Suppressor macrophage treated with lipopolysaccharide for 1 hour (primary cell): Measurements from ENCODE around the gene NES.

ENCODE experiments used
- DNase-seq, 3 donors: peaks; one replicate each; pipeline ENCODE4 v3.0.0-alpha.2; 2020 to 2022

NES gene

DNA sequence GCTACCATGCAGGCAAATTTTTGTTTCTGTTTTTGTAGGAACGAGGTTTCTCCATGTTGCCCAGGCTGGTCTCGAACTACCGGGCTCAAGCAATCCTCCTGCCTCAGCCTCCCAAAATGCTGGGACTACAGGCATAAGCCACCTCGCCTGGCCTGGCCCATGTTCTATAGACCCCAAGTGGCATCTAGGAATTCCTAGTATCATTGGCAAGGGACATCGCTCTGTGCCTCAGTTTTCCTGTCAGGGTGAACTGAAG, 14.5 kb downstream of the NES start:
- DNase-seq, result no peak

DNA sequence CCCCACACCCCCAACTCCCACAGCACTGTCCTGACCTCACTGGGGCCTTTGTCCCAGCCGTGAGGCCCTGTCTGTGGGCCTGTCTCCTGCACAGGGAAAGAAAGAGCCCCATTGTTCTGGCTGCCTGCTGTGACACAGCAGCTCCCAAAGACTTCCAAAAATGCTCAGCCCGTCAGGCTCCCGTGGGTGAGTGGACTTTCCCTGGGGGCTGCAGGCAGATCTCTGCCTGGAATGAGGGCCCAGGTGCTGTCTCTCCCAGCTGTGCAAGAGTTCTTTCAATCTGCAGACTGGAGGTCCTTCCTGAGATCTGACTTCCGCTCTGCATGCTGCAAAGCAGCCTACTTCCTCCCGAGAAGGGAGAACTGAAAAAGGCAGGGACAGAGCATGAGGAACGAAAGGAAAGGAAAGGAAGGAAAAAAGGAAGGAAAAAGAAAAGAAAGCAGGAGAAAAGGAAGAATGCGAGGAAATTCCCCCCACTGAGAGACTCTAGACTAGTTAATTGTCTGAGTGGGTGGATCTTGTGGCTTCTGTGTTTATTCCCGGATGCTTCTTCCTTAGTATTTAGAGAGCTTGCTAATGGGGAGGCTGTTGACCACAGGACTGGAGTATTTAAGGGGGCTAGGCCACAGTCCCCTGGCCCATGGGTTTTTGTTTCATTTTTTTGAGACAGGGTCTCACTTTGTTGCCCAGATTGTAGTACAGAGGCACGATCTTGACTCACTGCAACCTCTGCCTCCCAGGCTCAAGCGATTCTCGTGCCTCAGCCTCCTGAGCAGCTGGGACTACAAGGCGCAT, 15.0 kb downstream of the NES start:
- peak; percentile 58 to 70 (median 61) for DNase-seq

DNA sequence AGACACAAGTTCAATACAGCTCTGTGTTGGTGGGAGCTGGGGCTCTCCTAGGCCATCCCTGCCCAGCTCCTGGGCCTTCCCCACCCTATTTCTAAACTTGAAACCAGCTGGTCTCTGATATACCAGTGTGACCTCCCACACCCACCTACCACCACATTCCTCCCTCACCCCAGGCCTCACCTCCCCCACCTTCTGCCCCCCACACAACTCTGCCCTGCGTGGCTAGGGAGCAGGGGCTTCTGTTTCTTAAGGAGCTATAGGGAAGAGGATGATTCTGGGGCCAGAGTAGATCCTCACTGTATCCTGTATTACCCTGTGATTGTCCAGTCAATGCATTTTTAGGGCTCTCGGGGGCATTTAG, 16.5 kb downstream of the NES start:
- DNase-seq, result no peak

DNA sequence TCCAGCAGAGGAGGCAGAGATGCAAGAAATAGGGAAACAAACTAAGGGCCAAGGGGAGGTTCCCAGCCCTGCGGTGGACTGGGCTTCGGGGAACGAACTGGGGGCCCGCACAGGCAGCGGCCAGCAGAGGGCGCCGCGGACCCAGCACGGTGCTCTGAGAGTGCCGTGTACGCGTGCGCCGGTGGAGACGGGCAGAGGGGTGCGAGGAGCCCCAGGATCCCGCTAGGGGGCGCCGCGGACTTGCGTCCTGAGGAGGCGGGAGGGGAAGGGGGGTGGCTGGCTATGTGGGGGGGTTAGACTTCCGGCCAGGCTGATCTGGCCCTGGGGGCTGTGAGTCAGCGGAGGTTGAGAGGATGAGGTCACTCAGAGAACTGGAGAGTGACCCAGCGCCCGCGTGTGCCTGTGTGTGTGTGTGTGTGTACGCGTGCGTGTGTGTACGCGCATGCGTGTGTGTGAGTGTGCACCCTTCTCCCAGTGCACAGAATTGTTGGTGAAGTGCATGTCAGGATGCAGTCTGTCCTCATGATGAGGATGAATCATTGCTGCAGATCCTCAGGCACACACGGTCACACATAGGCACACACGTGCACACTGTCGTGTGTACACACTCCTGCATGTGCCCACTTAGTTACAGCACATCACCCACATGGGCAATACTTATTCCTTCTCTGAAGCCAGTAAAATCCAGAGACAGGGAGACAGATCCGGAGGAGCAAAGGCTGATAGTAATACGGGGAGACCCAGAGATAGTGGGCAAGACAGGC, 17.0 kb downstream of the NES start:
- peak; percentile 98 to 100 (median 99) for DNase-seq

DNA sequence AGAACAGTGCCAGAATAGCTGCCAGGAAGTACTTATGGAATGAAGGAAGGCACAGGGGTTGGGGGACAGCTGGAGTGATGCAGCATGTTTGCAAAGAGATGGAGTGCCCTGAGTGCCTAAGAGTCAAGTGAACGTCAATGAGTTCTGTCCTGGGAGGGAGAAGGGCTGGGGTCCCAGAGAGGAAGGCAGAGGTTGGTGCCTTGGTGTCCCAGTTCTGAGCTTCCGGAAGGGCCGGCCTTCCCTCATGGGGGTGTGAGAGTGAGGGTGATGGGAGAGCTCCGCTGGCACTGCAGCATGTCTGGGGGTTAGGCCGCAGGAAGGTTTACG, 17.6 kb downstream of the NES start:
- DNase-seq, result no peak

DNA sequence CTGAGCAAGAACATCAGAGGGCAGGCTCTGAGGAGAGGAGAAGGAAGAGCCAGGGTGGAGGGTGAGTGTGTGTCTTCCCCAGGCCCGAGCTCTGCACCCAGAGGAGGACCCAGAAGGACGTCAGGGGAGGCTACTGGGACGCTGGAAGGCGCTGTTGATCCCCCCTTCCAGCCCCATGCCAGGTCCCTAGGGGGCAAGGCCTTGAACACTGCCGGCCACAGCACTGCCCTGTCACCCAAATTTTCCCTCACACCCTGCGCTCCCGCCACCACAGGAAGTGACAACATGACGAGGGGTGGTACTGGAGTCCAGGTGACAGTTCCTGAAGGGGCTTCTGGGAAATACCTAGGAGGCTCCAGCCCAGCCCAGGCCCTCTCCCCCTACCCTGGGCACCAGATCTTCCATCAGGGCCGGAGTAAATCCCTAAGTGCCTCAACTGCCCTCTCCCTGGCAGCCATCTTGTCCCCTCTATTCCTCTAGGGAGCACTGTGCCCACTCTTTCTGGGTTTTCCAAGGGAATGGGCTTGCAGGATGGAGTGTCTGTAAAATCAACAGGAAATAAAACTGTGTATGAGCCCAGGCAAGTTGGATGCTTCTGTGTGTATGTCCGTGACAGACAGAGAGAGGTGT, 18.1 kb downstream of the NES start:
- DNase-seq, result no peak

DNA sequence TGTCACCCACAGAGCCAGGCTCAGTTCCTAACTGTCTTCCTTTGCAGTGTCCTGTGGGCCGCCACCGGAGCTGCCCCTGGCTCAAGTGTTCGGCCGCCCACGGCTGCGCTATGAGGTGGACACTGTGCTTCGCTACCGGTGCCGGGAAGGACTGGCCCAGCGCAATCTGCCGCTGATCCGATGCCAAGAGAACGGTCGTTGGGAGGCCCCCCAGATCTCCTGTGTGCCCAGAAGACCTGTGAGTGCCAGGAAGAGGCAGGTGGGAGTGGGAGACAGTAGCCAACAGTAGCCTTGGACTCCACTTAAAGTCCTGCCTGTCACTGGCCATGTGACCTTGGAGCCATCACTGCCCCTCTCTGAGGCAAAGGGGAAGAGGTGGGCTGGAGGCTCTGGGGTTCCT, 18.7 kb downstream of the NES start:
- no peak for DNase-seq

DNA sequence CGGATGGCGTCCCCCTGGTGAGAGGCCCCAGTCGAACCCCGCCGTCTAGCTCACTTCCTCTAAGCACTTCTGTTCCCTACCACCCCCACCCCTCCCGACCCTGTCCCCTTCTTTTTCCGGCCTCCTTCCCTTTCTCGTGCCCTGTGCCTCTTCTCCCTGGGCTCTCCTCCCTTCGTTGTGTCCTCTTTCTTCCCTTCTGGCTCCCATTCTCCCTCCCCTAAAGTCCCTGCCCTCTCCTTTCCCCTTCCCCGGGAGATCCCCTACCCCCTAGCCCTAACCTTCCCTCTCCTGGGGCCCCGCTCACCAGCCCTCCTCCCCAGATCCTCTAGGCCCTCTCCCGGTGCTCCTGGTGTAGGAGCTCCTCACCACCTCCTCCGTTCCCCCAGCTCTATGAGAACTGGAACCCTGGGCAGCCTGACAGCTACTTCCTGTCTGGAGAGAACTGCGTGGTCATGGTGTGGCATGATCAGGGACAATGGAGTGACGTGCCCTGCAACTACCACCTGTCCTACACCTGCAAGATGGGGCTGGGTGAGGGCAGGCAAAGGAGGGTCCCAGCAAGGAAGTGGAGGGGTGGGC, 19.4 kb downstream of the NES start:
- no peak for DNase-seq

DNA sequence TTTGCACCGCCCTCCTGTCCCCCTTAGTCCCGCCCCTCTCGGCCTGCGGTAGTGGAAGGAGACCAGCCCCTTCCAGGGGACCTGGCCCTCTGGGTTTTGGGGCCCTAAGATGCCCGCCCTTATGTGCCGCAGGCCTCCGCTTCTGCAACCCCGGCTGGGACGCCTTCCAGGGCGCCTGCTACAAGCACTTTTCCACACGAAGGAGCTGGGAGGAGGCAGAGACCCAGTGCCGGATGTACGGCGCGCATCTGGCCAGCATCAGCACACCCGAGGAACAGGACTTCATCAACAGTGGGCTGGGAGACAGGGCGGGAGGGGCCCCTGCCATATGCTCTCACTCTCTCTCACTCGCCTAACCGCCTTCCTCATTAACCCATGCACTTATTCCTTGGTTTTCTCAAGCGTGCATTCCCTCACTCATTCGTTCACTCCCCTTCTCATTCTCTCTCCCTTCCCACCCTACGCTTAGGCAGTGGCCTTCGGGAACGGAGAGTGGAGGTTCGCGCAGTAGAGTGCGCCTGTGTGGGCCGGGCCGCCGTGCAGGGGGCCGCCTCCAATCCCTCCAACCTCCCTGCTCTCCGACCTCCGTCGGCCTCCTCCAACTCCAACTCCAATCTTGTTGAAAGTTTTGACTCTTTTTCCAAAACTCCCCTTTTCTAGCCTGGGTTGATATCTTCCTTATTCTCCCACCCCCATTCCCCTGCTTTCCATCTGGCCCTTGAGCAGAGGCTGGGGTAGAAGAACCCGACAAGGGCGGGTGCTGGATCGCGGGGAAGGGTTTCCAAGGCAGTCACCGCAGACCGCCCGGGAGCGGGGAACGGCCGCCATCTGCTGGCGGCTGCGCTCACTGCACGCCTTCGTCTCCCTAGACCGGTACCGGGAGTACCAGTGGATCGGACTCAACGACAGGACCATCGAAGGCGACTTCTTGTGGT, 20.1 kb downstream of the NES start:
- peak; percentile 71 to 83 (median 77) for DNase-seq

DNA sequence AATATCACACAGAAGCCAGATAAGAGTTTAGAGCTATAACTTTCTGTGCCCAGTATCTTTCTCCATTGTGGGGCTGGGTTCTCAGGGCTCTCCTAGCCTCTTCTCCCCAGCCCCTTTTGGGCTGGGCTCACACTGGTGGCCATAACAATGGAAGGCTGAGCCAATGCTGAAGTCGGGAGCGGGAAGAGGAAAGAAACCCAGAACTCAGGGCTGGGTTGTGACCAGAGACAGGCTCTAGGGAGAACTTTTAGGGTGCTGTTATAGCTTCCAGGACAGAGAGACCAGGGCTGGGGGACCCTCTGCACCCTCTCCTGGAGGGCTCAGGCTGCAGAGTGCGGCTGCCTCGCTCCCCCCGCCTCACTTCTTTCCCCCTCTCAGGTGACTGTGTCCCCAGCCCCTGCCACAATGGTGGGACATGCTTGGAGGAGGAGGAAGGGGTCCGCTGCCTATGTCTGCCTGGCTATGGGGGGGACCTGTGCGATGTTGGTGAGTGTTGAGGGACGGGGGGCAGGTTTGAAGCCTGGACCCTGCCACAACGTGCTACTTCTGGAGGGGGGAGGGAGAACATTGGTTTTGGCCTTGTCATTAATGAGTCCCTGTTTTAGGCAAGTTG, 21.2 kb downstream of the NES start:
- DNase-seq, result no peak

DNA sequence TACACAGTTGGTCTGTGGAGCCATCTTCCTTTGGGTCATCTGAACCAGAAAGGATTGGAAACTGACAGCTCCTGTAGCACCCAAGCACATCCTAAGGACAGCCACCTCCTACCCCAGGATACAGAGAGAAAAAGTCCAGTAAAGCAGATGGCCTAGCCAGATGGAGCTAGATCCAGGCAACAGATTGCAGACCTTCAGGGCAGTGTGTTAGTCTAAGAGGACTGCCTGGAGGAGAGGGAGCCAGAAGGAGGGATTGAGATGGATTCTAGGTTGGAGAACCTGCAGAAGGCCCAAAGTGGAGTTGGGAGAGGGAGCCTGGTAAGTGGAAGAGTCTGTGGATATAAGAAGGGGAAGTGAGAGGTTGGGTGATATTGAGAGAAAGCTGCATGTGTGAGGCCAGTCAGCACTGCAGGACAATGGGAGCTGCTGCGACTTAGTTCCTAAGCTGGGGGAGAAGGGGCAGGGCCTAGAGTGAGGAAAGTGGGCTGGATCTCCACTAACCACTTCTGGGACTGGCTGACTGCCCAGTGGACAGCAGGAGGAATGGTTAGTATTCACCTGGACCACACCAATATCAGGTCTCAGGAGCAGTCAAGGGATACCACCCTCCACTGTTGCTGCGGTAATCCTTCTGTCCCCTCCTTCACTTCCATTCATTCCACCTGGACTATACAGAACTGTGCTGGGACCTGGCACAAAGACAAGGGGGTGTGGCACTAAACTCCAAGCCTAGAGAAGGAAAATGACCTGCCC, 21.9 kb downstream of the NES start:
- DNase-seq, result no peak

DNA sequence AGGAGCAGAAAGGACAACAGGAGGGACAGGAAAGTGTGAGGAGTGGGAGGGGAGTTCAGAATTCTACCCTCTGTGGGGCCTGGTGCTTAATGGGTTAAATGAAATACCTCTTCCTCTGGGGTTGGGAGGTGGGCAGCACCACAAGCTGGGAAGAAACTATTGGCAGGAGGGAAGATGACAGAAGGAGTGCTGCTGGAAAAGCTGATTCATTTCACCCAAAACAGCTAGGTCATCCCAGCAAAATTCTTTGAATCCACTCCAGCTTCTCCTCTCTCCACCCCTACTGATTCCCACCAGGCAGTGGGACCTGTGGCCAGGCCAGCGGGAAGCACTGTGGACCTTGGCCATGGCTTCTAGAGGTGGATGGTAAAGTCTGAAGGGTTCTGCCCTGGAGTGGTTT, 22.5 kb downstream of the NES start:
- no peak for DNase-seq

DNA sequence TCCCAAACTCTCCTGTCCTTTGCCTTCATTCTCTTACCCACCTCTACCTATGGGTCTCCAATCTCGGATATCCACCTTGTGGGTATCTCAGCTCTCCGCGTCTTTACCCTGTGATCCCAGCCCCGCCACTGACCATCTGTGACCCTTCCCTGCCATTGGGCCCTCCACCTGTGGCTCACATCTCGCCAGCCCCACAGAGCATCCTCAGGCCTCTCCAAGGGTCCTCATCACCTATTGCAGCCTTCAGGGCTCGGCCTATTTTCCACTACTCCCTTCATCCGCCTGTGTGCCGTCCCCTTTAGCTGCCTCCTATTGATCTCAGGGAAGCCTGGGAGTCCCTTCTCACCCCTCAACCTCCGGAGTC, 24.2 kb downstream of the NES start:
- no peak for DNase-seq

DNA sequence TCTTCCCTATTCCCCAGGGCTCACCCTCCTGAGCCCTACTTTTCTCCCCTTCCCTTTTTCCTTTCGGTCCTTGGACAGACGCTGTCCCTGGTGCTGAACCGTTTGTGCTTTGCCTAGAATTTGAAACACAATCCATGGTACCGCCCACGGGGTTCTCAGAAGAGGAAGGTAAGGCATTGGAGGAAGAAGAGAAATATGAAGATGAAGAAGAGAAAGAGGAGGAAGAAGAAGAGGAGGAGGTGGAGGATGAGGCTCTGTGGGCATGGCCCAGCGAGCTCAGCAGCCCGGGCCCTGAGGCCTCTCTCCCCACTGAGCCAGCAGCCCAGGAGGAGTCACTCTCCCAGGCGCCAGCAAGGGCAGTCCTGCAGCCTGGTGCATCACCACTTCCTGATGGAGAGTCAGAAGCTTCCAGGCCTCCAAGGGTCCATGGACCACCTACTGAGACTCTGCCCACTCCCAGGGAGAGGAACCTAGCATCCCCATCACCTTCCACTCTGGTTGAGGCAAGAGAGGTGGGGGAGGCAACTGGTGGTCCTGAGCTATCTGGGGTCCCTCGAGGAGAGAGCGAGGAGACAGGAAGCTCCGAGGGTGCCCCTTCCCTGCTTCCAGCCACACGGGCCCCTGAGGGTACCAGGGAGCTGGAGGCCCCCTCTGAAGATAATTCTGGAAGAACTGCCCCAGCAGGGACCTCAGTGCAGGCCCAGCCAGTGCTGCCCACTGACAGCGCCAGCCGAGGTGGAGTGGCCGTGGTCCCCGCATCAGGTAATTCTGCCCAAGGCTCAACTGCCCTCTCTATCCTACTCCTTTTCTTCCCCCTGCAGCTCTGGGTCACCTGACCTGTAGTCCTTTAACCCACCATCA, 24.8 kb downstream of the NES start:
- peak; percentile 73 to 90 (median 79) for DNase-seq

DNA sequence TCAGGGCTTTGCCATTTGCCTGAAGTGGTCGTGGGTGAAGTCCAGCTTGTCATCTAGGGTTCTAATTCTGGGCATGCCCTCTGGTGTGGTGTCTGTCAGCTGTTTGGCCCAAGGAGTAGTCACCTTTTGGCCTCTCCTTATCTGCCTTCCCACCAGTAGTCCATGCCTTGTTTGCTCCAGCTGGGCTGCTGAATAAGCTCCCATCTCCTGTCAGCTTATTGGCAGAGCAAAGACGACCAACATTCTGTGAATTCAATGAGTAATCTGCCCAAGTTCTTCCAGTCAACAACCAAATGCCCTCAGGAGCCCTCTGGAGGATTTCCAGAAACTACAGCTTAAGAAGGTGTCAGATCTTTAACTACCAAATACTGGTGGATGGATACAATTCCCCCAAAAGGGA, 28.3 kb downstream of the NES start:
- DNase-seq, result no peak

DNA sequence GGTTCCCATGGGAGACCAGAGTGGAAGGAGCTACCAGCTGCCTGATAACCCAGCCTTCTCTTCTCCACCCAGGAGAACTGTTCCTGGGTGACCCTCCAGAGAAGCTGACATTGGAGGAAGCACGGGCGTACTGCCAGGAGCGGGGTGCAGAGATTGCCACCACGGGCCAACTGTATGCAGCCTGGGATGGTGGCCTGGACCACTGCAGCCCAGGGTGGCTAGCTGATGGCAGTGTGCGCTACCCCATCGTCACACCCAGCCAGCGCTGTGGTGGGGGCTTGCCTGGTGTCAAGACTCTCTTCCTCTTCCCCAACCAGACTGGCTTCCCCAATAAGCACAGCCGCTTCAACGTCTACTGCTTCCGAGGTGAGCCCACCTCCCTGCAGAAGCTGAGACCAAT, 28.7 kb downstream of the NES start:
- DNase-seq, result no peak

DNA sequence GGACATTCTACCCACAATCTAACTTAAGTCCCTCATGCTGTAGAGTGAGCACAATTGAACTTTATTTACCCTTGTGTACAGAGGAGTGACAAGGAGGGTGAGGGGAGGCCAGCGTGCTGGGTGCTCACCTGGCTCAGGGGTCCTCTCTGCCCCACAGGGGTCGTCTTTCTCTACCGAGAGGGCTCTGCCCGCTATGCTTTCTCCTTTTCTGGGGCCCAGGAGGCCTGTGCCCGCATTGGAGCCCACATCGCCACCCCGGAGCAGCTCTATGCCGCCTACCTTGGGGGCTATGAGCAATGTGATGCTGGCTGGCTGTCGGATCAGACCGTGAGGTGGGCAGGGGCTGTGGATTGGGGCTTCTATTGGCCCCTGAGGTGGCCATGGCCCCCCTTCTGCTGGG, 29.9 kb downstream of the NES start:
- no peak for DNase-seq

DNA sequence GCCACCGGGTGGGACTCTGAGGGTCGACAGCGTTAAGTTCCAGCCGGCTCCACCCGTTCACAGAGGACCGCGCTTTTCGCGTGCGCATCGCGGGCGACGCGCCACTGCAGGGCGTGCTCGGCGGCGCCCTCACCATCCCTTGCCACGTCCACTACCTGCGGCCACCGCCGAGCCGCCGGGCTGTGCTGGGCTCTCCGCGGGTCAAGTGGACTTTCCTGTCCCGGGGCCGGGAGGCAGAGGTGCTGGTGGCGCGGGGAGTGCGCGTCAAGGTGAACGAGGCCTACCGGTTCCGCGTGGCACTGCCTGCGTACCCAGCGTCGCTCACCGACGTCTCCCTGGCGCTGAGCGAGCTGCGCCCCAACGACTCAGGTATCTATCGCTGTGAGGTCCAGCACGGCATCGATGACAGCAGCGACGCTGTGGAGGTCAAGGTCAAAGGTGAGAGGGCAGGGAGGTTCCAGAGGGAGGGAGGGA, 30.4 kb downstream of the NES start:
- DNase-seq, result no peak

DNA sequence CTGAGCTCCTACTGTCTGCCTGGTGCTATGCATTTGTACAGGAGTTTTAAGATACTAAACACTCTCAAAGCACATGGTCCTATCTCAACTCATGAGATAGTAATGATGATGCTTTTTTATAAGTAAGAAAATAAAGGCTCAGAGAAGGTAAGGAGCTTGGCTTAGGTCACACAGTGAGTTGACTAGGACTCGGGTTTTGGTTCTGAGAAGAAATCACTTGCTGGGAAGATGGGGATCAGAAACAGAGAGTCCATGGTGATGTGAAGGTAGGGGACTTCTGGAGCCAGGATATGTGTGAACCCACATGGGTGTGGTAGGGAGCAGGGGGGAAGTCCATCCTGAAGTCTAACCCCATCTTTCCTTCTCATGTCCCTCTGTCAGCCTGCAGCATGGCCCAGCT, 31.5 kb downstream of the NES start:
- DNase-seq, result no peak

DNA sequence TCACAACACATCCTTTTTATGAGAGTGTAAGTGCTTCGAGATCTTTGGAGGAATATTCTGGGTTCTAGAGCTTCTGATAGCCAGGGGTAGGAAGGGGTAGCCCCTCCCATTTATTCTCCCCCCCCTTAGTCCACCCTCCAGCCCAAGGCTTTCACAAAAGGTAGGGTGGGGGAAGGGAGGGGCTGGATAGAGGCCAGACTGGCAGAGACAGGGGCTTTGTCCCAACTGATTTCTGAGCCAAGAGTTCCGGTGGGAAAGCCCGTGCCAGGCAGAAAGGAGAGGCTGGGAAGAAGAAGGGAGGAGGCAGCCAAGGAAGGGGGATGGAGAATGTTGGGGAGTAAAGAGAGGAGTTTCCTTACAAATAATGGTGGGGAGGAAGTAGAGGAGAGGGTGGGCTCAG, 32.2 kb downstream of the NES start:
- DNase-seq, result no peak

DNA sequence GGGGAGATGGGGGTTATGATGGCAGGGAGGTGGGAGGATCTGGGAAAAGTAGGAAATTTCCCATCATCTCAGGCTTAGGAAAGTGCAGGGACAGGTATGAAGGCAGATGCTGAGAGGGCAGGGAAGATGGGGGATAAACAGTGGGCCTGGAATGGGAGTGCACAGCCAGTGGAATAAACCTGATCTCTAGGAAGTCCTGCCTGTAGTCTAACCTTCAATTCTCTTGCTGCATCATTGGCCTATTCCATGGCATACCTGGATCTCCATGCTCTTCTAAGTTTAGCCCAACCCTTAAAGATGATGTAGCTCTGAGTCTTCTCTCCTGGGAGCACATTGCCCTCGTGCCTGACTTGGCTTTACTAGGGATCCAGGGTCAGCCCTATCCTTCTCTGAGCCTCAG, 32.6 kb downstream of the NES start:
- DNase-seq, result no peak
